Epithelial cell of proximal tubule (primary cell): ENCODE measurements around the gene DCT. TPM values are rescaled to one million over a fixed set of nuclear protein-coding genes. Genes with fewer than 3 reads are reported as not detected.

Experiments used
- DNase-seq: peaks from one replicate; pipeline ENCODE4 v3.0.0-alpha.2; 2011; ENCODE audit warnings: low read depth
- H3K4me3 ChIP-seq: 2 replicates; pipeline ENCODE4 v1.5.1; 2011; ENCODE audit warnings: low read depth, mild to moderate bottlenecking, low read length
- CTCF ChIP-seq: conservative IDR thresholded peaks from 2 replicates; pipeline ENCODE4 v1.5.1; 2012; ENCODE audit warnings: low read depth, mild to moderate bottlenecking, low read length
- total RNA-seq: library from RNA; depleted of rRNA; stranded (reverse); fragments of >200 nt; gene quantifications from 2 replicates; pipeline ENCODE4 v1.2.3, GENCODE V29; 2015

Gene DCT
- total RNA-seq, 1 donor from 2014 or later, result not detected

GRCh38 chr13:94483970-94484369 is 4.5 kb upstream of the DCT start:
- TF ChIP-seq CTCF, result no peak
- H3K4me3 ChIP-seq, result no peak overlapping the region

GRCh38 chr13:94481941-94482340 is 2.5 kb upstream of the DCT start:
- no peak overlapping the region for H3K4me3 ChIP-seq
- TF ChIP-seq CTCF, result no peak
- peak; percentile 85 for DNase-seq

More at GRCh38 chr13:94483970-94484369, 4.5 kb upstream of the DCT start:
- no peak for DNase-seq

GRCh38 chr13:94480672-94481145 is 1.2 kb upstream of the DCT start:
- TF ChIP-seq CTCF, result no peak
- DNase-seq, result peak; percentile 53
- H3K4me3 ChIP-seq, result no peak overlapping the region

- DNase-seq, result no peak
- H3K4me3 ChIP-seq, result no peak overlapping the region
These were observed 569 bp downstream of the DCT start for GRCh38 chr13:94478913-94479312.

GRCh38 chr13:94470126-94470525 is 9.4 kb downstream of the DCT start:
- H3K4me3 ChIP-seq, result no peak overlapping the region
- DNase-seq, result no peak
- no peak for TF ChIP-seq CTCF

More at GRCh38 chr13:94478913-94479312, 569 bp downstream of the DCT start:
- no peak for TF ChIP-seq CTCF

GRCh38 chr13:94464771-94465170 is 14.7 kb downstream of the DCT start:
- DNase-seq, result no peak
- no peak for TF ChIP-seq CTCF

GRCh38 chr13:94462670-94463069 is 16.8 kb downstream of the DCT start:
- no peak for TF ChIP-seq CTCF
- no peak for DNase-seq
- no peak overlapping the region for H3K4me3 ChIP-seq

More at GRCh38 chr13:94464771-94465170, 14.7 kb downstream of the DCT start:
- no peak overlapping the region for H3K4me3 ChIP-seq
